Measurements from ENCODE around the gene GNA15.

GRCh38 chr19:3151563-3152418 lies 16.0 kb downstream of the GNA15 start:
- TF ChIP-seq, protein P1, sequence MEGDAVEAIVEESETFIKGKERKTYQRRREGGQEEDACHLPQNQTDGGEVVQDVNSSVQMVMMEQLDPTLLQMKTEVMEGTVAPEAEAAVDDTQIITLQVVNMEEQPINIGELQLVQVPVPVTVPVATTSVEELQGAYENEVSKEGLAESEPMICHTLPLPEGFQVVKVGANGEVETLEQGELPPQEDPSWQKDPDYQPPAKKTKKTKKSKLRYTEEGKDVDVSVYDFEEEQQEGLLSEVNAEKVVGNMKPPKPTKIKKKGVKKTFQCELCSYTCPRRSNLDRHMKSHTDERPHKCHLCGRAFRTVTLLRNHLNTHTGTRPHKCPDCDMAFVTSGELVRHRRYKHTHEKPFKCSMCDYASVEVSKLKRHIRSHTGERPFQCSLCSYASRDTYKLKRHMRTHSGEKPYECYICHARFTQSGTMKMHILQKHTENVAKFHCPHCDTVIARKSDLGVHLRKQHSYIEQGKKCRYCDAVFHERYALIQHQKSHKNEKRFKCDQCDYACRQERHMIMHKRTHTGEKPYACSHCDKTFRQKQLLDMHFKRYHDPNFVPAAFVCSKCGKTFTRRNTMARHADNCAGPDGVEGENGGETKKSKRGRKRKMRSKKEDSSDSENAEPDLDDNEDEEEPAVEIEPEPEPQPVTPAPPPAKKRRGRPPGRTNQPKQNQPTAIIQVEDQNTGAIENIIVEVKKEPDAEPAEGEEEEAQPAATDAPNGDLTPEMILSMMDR (IDR thresholded peaks at IDR 0.05; ENCODE audit: low read length) = no peak
- no peak for TF ChIP-seq EZH2 (IDR thresholded peaks at IDR 0.05; ENCODE audit: borderline replicate concordance, low read length)
